ENCODE data around the gene GRM7.

GRM7 gene

DNA sequence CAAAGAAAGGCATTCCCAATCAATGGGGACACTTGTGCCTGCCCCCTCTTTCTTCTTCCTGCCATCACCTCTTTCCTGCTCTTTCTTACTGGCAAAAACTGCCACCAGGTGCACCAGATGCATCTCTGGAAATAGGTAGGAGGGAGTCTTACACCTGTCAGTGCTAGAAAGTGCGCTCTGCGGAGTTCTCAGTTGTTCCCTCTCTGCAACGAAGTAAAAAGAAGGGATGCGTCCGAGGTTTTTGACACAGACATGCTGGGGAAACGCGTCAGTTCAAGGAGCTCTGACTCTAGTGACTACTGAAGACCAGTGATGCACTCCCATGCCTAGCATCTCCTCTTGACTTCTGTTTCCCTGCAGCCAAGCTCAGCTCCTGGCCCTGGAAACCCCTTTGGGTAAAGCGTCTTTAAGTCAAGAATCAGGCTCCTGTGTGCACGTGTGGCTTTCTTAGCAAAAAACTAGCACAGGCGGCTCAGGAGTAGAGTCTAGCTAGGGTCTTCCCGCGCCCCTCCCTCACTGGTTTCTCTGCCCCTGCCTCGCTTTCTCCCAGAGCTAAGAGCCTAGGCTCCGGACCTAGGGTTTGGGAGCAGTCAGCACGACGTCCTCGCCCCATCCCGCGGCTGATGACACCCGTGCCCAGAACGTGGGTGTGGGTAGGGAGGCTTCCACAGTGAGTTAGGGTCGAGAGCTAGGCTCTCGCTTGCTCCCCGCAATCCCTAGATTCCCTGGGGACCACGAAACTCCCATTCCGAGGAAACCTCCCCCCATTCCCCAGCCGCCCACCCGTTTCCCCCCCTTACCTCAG is 564 bp upstream of the GRM7 start:
- Histone ChIP-seq H3K9me3 (ENCODE audit: control insufficient read depth, insufficient read depth, low read length) (no peaks in the 10 kb centered on the region), H3F3A (ENCODE audit: control insufficient read depth, insufficient read depth) (no peaks in the 10 kb centered on the region), H4K20me1 (ENCODE audit: control insufficient read depth, insufficient read depth, low read depth, low read length) (no peaks in the 10 kb centered on the region), H3K27me3 (ENCODE audit: control insufficient read depth, low read length) (no peaks in the 10 kb centered on the region), H3K27ac (ENCODE audit: low read depth, low read length) (no peak overlapping the region), H3K4me3 (ENCODE audit: low read length) (no peak overlapping the region), H3K4me2 (ENCODE audit: low read length) (no peak overlapping the region), H3K36me3 (ENCODE audit: control insufficient read depth, low read length) (no peaks in the 10 kb centered on the region), H3K4me1 (ENCODE audit: control insufficient read depth, low read length) (no peaks in the 10 kb centered on the region), H3K79me2 (ENCODE audit: control insufficient read depth, low read length) (no peaks in the 10 kb centered on the region), H3K9me2 (replicated peaks; ENCODE audit: control insufficient read depth, low read length) (no peaks in the 10 kb centered on the region)
- TF ChIP-seq, protein P1, sequence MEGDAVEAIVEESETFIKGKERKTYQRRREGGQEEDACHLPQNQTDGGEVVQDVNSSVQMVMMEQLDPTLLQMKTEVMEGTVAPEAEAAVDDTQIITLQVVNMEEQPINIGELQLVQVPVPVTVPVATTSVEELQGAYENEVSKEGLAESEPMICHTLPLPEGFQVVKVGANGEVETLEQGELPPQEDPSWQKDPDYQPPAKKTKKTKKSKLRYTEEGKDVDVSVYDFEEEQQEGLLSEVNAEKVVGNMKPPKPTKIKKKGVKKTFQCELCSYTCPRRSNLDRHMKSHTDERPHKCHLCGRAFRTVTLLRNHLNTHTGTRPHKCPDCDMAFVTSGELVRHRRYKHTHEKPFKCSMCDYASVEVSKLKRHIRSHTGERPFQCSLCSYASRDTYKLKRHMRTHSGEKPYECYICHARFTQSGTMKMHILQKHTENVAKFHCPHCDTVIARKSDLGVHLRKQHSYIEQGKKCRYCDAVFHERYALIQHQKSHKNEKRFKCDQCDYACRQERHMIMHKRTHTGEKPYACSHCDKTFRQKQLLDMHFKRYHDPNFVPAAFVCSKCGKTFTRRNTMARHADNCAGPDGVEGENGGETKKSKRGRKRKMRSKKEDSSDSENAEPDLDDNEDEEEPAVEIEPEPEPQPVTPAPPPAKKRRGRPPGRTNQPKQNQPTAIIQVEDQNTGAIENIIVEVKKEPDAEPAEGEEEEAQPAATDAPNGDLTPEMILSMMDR (IDR thresholded peaks at IDR 0.05; ENCODE audit: low read depth, low read length, poor library complexity, severe bottlenecking): no peak
- no peak for TF ChIP-seq EZH2phosphoT487 (IDR thresholded peaks at IDR 0.05; ENCODE audit: borderline replicate concordance, low read length)

DNA sequence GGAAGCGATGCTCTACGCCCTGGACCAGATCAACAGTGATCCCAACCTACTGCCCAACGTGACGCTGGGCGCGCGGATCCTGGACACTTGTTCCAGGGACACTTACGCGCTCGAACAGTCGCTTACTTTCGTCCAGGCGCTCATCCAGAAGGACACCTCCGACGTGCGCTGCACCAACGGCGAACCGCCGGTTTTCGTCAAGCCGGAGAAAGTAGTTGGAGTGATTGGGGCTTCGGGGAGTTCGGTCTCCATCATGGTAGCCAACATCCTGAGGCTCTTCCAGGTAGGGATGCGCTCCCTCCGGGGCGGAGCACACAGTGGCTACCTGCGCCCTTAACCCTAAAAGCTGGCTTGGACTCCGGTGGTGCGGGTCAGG is 698 bp downstream of the GRM7 start:
- Histone ChIP-seq H3K36me3 (ENCODE audit: control insufficient read depth, low read length) (no peaks in the 10 kb centered on the region), H3K27ac (ENCODE audit: low read depth, low read length) (no peak overlapping the region), H4K20me1 (ENCODE audit: control insufficient read depth, insufficient read depth, low read depth, low read length) (no peaks in the 10 kb centered on the region), H3K79me2 (ENCODE audit: control insufficient read depth, low read length) (no peaks in the 10 kb centered on the region), H3F3A (ENCODE audit: control insufficient read depth, insufficient read depth) (no peaks in the 10 kb centered on the region), H3K4me3 (ENCODE audit: low read length) (no peak overlapping the region), H3K4me2 (ENCODE audit: low read length) (no peak overlapping the region), H3K9me2 (replicated peaks; ENCODE audit: control insufficient read depth, low read length) (no peaks in the 10 kb centered on the region), H3K27me3 (ENCODE audit: control insufficient read depth, low read length) (no peaks in the 10 kb centered on the region), H3K9me3 (ENCODE audit: control insufficient read depth, insufficient read depth, low read length) (no peaks in the 10 kb centered on the region), H3K4me1 (ENCODE audit: control insufficient read depth, low read length) (no peaks in the 10 kb centered on the region)
- TF ChIP-seq EZH2phosphoT487 (IDR thresholded peaks at IDR 0.05; ENCODE audit: borderline replicate concordance, low read length): no peak
- TF ChIP-seq, protein P1 (IDR thresholded peaks at IDR 0.05; ENCODE audit: low read depth, low read length, poor library complexity, severe bottlenecking): no peak

DNA sequence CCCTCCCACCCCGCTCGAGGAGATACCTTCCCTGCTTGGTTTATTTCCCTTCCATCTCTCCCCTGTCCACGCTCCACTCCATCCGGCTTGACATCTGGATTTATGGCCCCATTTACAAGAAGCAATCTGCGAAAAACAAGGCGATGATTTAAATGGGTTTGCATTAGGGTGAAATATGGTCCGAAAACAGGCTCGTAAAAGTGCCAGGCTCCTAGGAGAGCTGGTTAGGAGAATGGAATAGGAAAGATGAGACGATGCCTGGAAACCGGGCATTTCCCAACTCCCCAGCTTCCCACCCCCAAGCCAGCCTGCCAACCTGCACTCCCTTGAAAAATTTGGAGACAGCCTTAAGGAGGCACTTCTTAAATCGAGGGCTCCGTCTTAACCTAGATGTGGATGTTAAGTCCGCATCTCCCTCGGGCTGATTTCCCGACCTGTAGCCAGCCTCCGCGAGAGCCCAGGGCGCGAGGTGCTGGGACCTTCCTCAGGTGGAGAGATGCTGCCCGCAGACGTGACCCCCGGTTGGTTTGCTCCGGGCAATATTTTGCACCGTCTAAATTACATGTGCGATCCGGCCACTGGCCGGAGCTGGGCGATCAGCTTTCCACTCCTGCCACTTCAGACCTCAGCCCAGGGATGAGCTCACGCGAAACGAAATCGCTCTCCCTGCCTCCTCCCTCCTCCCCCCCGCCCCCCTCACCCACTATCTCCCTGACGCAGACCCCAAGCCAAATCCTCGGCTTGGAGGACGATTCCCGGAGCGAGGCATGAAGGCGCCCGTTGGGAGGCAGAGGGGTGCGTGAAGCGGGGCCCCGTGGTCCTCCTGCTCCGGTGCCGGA is 1.3 kb downstream of the GRM7 start:
- no peaks in the 10 kb centered on the region for H3K9me3 ChIP-seq (ENCODE audit: control insufficient read depth, insufficient read depth, low read length)
- no peaks in the 10 kb centered on the region for H3K4me1 ChIP-seq (ENCODE audit: control insufficient read depth, low read length)
- no peak for TF ChIP-seq EZH2phosphoT487 (IDR thresholded peaks at IDR 0.05; ENCODE audit: borderline replicate concordance, low read length)
- TF ChIP-seq, protein P1 (IDR thresholded peaks at IDR 0.05; ENCODE audit: low read depth, low read length, poor library complexity, severe bottlenecking): no peak
- no peaks in the 10 kb centered on the region for H3K27me3 ChIP-seq (ENCODE audit: control insufficient read depth, low read length)
- H3K27ac ChIP-seq (ENCODE audit: low read depth, low read length): no peak overlapping the region
- H3F3A ChIP-seq (ENCODE audit: control insufficient read depth, insufficient read depth): no peaks in the 10 kb centered on the region
- no peak overlapping the region for H3K4me2 ChIP-seq (ENCODE audit: low read length)
- H3K9me2 ChIP-seq (replicated peaks; ENCODE audit: control insufficient read depth, low read length): no peaks in the 10 kb centered on the region
- H4K20me1 ChIP-seq (ENCODE audit: control insufficient read depth, insufficient read depth, low read depth, low read length): no peaks in the 10 kb centered on the region
- H3K4me3 ChIP-seq (ENCODE audit: low read length): no peak overlapping the region
- H3K36me3 ChIP-seq (ENCODE audit: control insufficient read depth, low read length): no peaks in the 10 kb centered on the region
- H3K79me2 ChIP-seq (ENCODE audit: control insufficient read depth, low read length): no peaks in the 10 kb centered on the region

Data from DOHH2 (cell line).